Spinal cord (tissue), 10 donors: ENCODE results near the gene PAX2. TPM values are rescaled to one million over a fixed set of nuclear protein-coding genes. Genes with fewer than 3 reads are reported as not detected.

Source experiments
- DNase-seq, 6 donors: peaks; one replicate each; pipeline versions ENCODE4 v3.0.0 to v3.0.0-alpha.2; 2013 to 2015; ENCODE audit warnings: low spot score in 6 of 6, low read depth in 4 of 6
- H3K27ac ChIP-seq: one replicate; pipeline ENCODE4 v1.5.1; 2013; ENCODE audit warnings: low read depth, low read length, control low read depth
- H3K27me3 ChIP-seq: one replicate; pipeline ENCODE4 v1.6.1; 2013; ENCODE audit warnings: low read length; ENCODE audit not compliant: control insufficient read depth, insufficient read depth
- H3K36me3 ChIP-seq: one replicate; pipeline ENCODE4 v1.6.1; 2013; ENCODE audit warnings: low read length; ENCODE audit not compliant: control insufficient read depth, insufficient read depth
- H3K4me1 ChIP-seq: one replicate; pipeline ENCODE4 v1.6.1; 2013; ENCODE audit warnings: low read length; ENCODE audit not compliant: control insufficient read depth, insufficient read depth
- H3K4me3 ChIP-seq: one replicate; pipeline ENCODE4 v1.5.1; 2013; ENCODE audit warnings: low read depth, low read length, control low read depth
- H3K9me3 ChIP-seq: one replicate; pipeline ENCODE4 v1.6.1; 2013; ENCODE audit warnings: low read length; ENCODE audit not compliant: control insufficient read depth, insufficient read depth
- WGBS: methylation state at CpG from one replicate; pipeline ENCODE4 v1.1.5; 2013; ENCODE audit warnings: missing lambda C conversion rate; ENCODE audit not compliant: insufficient coverage; 5-methylcytosine and 5-hydroxymethylcytosine counted together
- polyA plus RNA-seq, 2 donors: library from polyadenylated mRNA; unstranded; fragments of 120-200 nt; gene quantifications; one replicate each; pipeline ENCODE4 v1.2.1, GENCODE V29; 2013; ENCODE audit not compliant: insufficient read length in 2 of 2
- total RNA-seq, 2 donors: library from RNA; depleted of rRNA in 1 of 2; stranded (reverse); fragments of 120-200 nt in 1 of 2; fragments of >200 nt in 1 of 2; gene quantifications; one replicate each; pipeline versions ENCODE4 v1.2.3 to v1.2.4, GENCODE V29; 2013 to 2014
- donor health status: healthy.

The PAX2 gene
- total and polyA plus RNA-seq, 4 donors, result 1.9 to 54.8 (median 29.3) TPM

DNA sequence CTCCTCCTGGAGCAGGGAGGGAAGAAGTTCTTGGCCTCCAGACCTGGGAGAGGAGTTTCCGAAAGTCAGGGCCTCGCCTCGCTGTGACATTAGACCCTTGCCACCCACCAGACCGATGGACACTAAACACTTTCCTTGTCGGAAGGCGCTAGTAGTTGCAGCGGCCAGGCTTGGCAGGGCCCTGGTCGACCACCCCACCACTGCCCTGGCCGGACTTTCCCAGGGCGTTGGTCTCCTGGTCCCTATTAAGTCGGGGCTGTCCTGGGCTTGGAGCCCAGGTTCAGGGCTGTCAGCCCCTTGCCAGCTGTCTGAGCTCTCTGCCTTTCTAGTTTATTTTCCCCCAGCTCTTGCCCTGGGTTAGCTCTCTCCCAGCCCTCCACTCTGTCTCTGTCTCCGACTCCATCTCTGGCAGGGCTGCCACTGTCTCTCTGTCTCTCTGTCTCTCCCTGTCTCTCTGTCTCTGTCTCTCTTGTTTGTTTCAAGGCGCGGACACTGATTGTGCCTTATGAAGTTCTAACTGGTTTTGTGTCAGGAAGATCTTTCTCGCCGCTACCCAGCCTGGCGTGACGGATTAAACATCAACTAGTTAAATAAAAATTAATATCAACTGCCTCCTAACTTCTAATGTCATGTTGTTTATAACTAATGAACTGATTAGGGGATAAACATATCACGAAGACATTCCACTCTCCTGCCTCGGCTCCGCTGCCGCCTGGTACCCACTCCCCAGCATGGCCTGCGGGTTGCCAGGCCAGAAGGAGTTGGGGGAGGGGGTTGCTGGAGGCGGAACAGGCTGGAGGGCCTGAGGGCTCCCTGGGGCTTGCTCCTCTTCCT lies 13.8 kb upstream of the PAX2 start:
- no peak overlapping the region for H3K27ac ChIP-seq
- peaks cover 94% of the 10 kb centered on the region for H3K27me3 ChIP-seq
- no peak for DNase-seq
- no peaks in the 10 kb centered on the region for H3K36me3 ChIP-seq
- H3K9me3 ChIP-seq, result no peaks in the 10 kb centered on the region
- H3K4me3 ChIP-seq, result no peak overlapping the region
- H3K4me1 ChIP-seq, result peaks cover 37% of the 10 kb centered on the region
- 10% methylated on average over 13 of the region's 24 CpGs for WGBS

GRCh38 chr10:100732241-100732596 lies 13.2 kb upstream of the PAX2 start:
- no peaks in the 10 kb centered on the region for H3K9me3 ChIP-seq
- no peak overlapping the region for H3K4me3 ChIP-seq
- 57% methylated on average over 2 of the region's 2 CpGs for WGBS
- H3K27ac ChIP-seq, result no peak overlapping the region
- H3K4me1 ChIP-seq, result peaks cover 40% of the 10 kb centered on the region
- no peak for DNase-seq
- peaks cover 96% of the 10 kb centered on the region for H3K27me3 ChIP-seq
- no peaks in the 10 kb centered on the region for H3K36me3 ChIP-seq

- no peak overlapping the region for H3K4me3 ChIP-seq
- no peaks in the 10 kb centered on the region for H3K9me3 ChIP-seq
- 40% methylated on average over 3 of the region's 6 CpGs for WGBS
- H3K27ac ChIP-seq, result no peak overlapping the region
- H3K36me3 ChIP-seq, result no peaks in the 10 kb centered on the region
- peaks cover 96% of the 10 kb centered on the region for H3K27me3 ChIP-seq
- peaks cover 52% of the 10 kb centered on the region for H3K4me1 ChIP-seq
- DNase-seq, result no peak
Observed at GRCh38 chr10:100733329-100733728, 12.1 kb upstream of the PAX2 start.

GRCh38 chr10:100734295-100735086 lies 10.9 kb upstream of the PAX2 start:
- Histone ChIP-seq H3K4me3 (no peak overlapping the region), H3K27ac (no peak overlapping the region), H3K27me3 (peaks cover 96% of the 10 kb centered on the region), H3K9me3 (no peaks in the 10 kb centered on the region), H3K4me1 (peaks cover 52% of the 10 kb centered on the region), H3K36me3 (no peaks in the 10 kb centered on the region)
- DNase-seq, result no peak
- 35% methylated on average over 3 of the region's 7 CpGs for WGBS

DNA sequence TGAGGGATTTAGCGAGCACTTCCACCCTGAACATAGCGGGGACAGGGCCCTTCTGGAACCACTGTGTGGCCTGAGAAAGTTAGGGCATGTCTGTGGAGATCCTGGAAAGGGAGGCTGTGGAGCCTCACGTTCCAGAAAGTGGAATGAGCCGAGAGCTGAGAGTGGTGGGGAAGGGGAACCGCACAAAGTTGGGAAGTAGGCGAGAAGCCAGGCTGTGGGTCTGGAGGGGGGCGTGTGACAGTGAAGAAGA lies 10.4 kb upstream of the PAX2 start:
- no peaks in the 10 kb centered on the region for H3K36me3 ChIP-seq
- peaks cover 52% of the 10 kb centered on the region for H3K4me1 ChIP-seq
- no peaks in the 10 kb centered on the region for H3K9me3 ChIP-seq
- no peak overlapping the region for H3K4me3 ChIP-seq
- no peak for DNase-seq
- H3K27ac ChIP-seq, result no peak overlapping the region
- WGBS, result 15% methylated on average over 7 of the region's 7 CpGs
- peaks cover 96% of the 10 kb centered on the region for H3K27me3 ChIP-seq

- Histone ChIP-seq H3K36me3 (no peaks in the 10 kb centered on the region), H3K4me3 (no peak overlapping the region), H3K4me1 (peaks cover 48% of the 10 kb centered on the region), H3K27ac (no peak overlapping the region), H3K27me3 (peaks cover 96% of the 10 kb centered on the region), H3K9me3 (no peaks in the 10 kb centered on the region)
- DNase-seq, result no peak
- WGBS, result 2% methylated on average over 64 of the region's 73 CpGs
Observed at GRCh38 chr10:100735337-100736143, 9.8 kb upstream of the PAX2 start.

- H3K27ac ChIP-seq, result no peak overlapping the region
- H3K9me3 ChIP-seq, result no peaks in the 10 kb centered on the region
- 33% methylated on average over 2 of the region's 6 CpGs for WGBS
- no peak for DNase-seq
- H3K27me3 ChIP-seq, result peaks cover 96% of the 10 kb centered on the region
- no peak overlapping the region for H3K4me3 ChIP-seq
- H3K4me1 ChIP-seq, result peaks cover 44% of the 10 kb centered on the region
- no peaks in the 10 kb centered on the region for H3K36me3 ChIP-seq
Observed at GRCh38 chr10:100736144-100736808, 9.1 kb upstream of the PAX2 start.

DNA sequence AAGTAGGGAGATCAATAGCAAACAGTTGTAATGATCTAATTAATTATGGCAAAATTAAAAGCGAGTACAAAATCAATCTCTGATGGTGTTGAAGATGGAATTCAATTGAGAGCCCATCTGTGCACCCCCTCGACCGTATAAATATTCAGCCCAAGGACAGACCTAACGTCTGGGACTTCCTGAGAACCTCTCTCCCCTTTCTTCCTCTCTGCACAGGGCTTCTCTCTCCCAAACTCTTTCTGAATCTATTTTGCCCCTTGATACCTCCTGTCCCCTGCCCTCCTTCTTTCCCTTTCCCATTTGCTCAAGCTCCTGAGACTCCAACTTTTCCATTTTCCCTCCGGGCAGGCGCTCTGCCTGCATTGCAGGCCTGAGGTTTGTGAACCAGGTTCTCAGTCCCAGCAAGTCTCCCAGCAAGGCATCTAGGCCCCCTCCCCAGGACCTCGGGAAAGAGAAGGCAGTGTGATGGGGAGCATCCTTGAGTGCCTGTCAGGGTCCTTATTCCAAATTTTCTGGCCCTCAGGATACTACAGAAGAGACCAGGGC lies 8.5 kb upstream of the PAX2 start:
- 20% methylated on average over 4 of the region's 7 CpGs for WGBS
- no peaks in the 10 kb centered on the region for H3K36me3 ChIP-seq
- H3K4me3 ChIP-seq, result no peak overlapping the region
- H3K4me1 ChIP-seq, result peaks cover 41% of the 10 kb centered on the region
- no peak overlapping the region for H3K27ac ChIP-seq
- H3K27me3 ChIP-seq, result peaks cover 96% of the 10 kb centered on the region
- no peaks in the 10 kb centered on the region for H3K9me3 ChIP-seq
- DNase-seq, result peak in 1 of 6 donors; percentile 27
